Osteoblast (primary cell): ENCODE data around the gene NR0B1. TPM values are rescaled to one million over a fixed set of nuclear protein-coding genes. Genes with fewer than 3 reads are reported as not detected.

ENCODE experiments used
- DNase-seq: peaks from one replicate; pipeline ENCODE4 v3.0.0; 2011; ENCODE audit warnings: low spot score, mixed read lengths; ENCODE audit not compliant: insufficient read length; ENCODE audit errors: missing footprints
- H2AFZ ChIP-seq: 2 replicates; pipeline ENCODE4 v1.6.0; 2011; ENCODE audit warnings: mild to moderate bottlenecking, low read length
- H3K27ac ChIP-seq: 2 replicates; pipeline ENCODE4 v1.5.1; 2011; ENCODE audit warnings: mild to moderate bottlenecking, low read depth, low read length, moderate library complexity
- H3K27me3 ChIP-seq: 2 replicates; pipeline ENCODE4 v1.6.0; 2012; ENCODE audit warnings: mild to moderate bottlenecking, control low read depth, inconsistent platforms, low read length, moderate library complexity; ENCODE audit not compliant: insufficient read depth
- H3K36me3 ChIP-seq: 2 replicates; pipeline ENCODE4 v1.5.1; 2011; ENCODE audit warnings: mild to moderate bottlenecking, low read length, control low read depth, moderate library complexity; ENCODE audit not compliant: insufficient read depth
- H3K4me1 ChIP-seq: 2 replicates; pipeline ENCODE4 v1.5.1; 2011; ENCODE audit warnings: mild to moderate bottlenecking, low read length, control low read depth, moderate library complexity; ENCODE audit not compliant: insufficient read depth
- H3K4me2 ChIP-seq: 2 replicates; pipeline ENCODE4 v1.6.0; 2011; ENCODE audit warnings: mild to moderate bottlenecking, low read length; ENCODE audit not compliant: insufficient read depth
- H3K4me3 ChIP-seq: fragments of 200-600 bp; sonication (generic); 3 replicates; pipeline ENCODE4 v1.5.1; 2012; ENCODE audit warnings: mild to moderate bottlenecking, low read length, inconsistent platforms; ENCODE audit not compliant: insufficient read depth
- H3K79me2 ChIP-seq: 2 replicates; pipeline ENCODE4 v1.6.0; 2012; ENCODE audit warnings: mild to moderate bottlenecking, low read length, control low read depth, inconsistent platforms; ENCODE audit not compliant: insufficient read depth
- H3K9me3 ChIP-seq: 2 replicates; pipeline ENCODE4 v1.5.1; 2011; ENCODE audit warnings: low read depth, low read length, control low read depth
- H4K20me1 ChIP-seq: 2 replicates; pipeline ENCODE4 v1.6.0; 2012; ENCODE audit warnings: mild to moderate bottlenecking, low read length, control low read depth; ENCODE audit not compliant: insufficient read depth
- CTCF ChIP-seq: IDR thresholded peaks from 2 replicates; pipeline ENCODE4 v1.5.1; 2011; ENCODE audit warnings: mild to moderate bottlenecking, low read depth, low read length, moderate library complexity; ENCODE audit errors: extremely low read depth
- total RNA-seq: library from RNA; depleted of rRNA; stranded (reverse); fragments of >200 nt; gene quantifications from 2 replicates; pipeline ENCODE4 v1.2.3, GENCODE V29; 2012

The NR0B1 gene
- total RNA-seq, 1 donor, result not detected

GRCh38 chrX:30302956-30303355, 6.2 kb downstream of the NR0B1 start:
- TF ChIP-seq CTCF, result no peak
- H3K27ac ChIP-seq, result no peak overlapping the region
- H3K4me1 ChIP-seq, result no peaks in the 10 kb centered on the region
- H3K36me3 ChIP-seq, result no peaks in the 10 kb centered on the region
- H4K20me1 ChIP-seq, result no peaks in the 10 kb centered on the region
- H3K4me2 ChIP-seq, result no peak overlapping the region
- H3K79me2 ChIP-seq, result no peaks in the 10 kb centered on the region
- no peak overlapping the region for H2AFZ ChIP-seq
- no peak for DNase-seq
- H3K4me3 ChIP-seq, result no peak overlapping the region
- peaks cover 7% of the 10 kb centered on the region for H3K27me3 ChIP-seq
- no peaks in the 10 kb centered on the region for H3K9me3 ChIP-seq

- Histone ChIP-seq H4K20me1 (no peaks in the 10 kb centered on the region), H3K4me1 (no peaks in the 10 kb centered on the region), H3K36me3 (no peaks in the 10 kb centered on the region), H3K27ac (no peak overlapping the region), H3K79me2 (no peaks in the 10 kb centered on the region), H3K4me2 (peak overlapping the region; percentile 31), H3K27me3 (peaks cover under 1% of the 10 kb centered on the region), H3K9me3 (no peaks in the 10 kb centered on the region), H2AFZ (no peak overlapping the region), H3K4me3 (no peak overlapping the region)
- no peak for DNase-seq
- no peak for TF ChIP-seq CTCF
Measured at GRCh38 chrX:30301963-30302362, 7.2 kb downstream of the NR0B1 start.

GRCh38 chrX:30301208-30301607, 8.0 kb downstream of the NR0B1 start:
- H3K9me3 ChIP-seq, result no peaks in the 10 kb centered on the region
- no peaks in the 10 kb centered on the region for H3K4me1 ChIP-seq
- H3K27ac ChIP-seq, result no peak overlapping the region
- no peak for DNase-seq
- no peaks in the 10 kb centered on the region for H4K20me1 ChIP-seq
- H2AFZ ChIP-seq, result no peak overlapping the region
- no peak overlapping the region for H3K4me2 ChIP-seq
- no peaks in the 10 kb centered on the region for H3K36me3 ChIP-seq
- TF ChIP-seq CTCF, result no peak
- H3K79me2 ChIP-seq, result no peaks in the 10 kb centered on the region
- H3K4me3 ChIP-seq, result no peak overlapping the region
- no peaks in the 10 kb centered on the region for H3K27me3 ChIP-seq

- Histone ChIP-seq H4K20me1 (no peaks in the 10 kb centered on the region), H3K79me2 (no peaks in the 10 kb centered on the region), H3K4me2 (no peak overlapping the region), H3K9me3 (no peaks in the 10 kb centered on the region), H3K4me3 (no peak overlapping the region), H3K27ac (no peak overlapping the region), H2AFZ (no peak overlapping the region), H3K36me3 (no peaks in the 10 kb centered on the region), H3K27me3 (no peaks in the 10 kb centered on the region), H3K4me1 (no peaks in the 10 kb centered on the region)
- no peak for TF ChIP-seq CTCF
- no peak for DNase-seq
Measured at GRCh38 chrX:30296408-30297254, 12.6 kb downstream of the NR0B1 start.
